SK-N-SH (cell line): ENCODE data around the gene CUX1. TPM values are rescaled to one million over a fixed set of nuclear protein-coding genes. Genes with fewer than 3 reads are reported as not detected.

Source experiments
- CTCF ChIA-PET: fragments of 300-600, 350-600 bp; formaldehyde crosslinking; extraction: SDS; loops from one replicate; lab custom pipeline; 2021; lab: Yijun Ruan, JAX
- POLR2A ChIA-PET: fragments of 350-600 bp; sonication (Branson Sonifier 250); formaldehyde crosslinking; extraction: SDS; loops from one replicate; lab custom pipeline; 2020; ENCODE audit warnings: antibody characterized with exemption, inconsistent platforms; lab: Yijun Ruan, JAX
- DNase-seq: peaks from one replicate; pipeline ENCODE4 v3.0.0; 2012
- H2AFZ ChIP-seq: fragments of 200-600 bp; sonication (generic); 2 replicates; pipeline ENCODE4 v1.8.1; 2016; ENCODE audit warnings: antibody characterized with exemption, mild to moderate bottlenecking, low read depth
- H3F3A ChIP-seq: fragments of 200-600 bp; sonication (generic); replicated peaks from 2 replicates; pipeline ENCODE3; 2016; ENCODE audit warnings: antibody characterized with exemption, mild to moderate bottlenecking; ENCODE audit not compliant: insufficient read depth
- H3K27ac ChIP-seq, 2 experiments: fragments of 200-500 bp in 1 of 2; fragments of 200-600 bp in 1 of 2; sonication (Bioruptor generic) in 1 of 2; sonication (generic), shearing (Covaris generic) in 1 of 2; 2 replicates each; pipeline versions ENCODE4 v1.5.1 to v1.6.1; 2014 to 2016; ENCODE audit warnings: low read depth in 2 of 2, inconsistent platforms in 1 of 2, low read length in 1 of 2, mild to moderate bottlenecking in 1 of 2, mixed read lengths in 1 of 2
- H3K27me3 ChIP-seq: fragments of 200-600 bp; sonication (generic), shearing (Covaris generic); 2 replicates; pipeline ENCODE4 v1.6.1; 2016; ENCODE audit warnings: mixed run types; ENCODE audit not compliant: insufficient read depth
- H3K36me3 ChIP-seq, 2 experiments: fragments of 200-500 bp in 1 of 2; fragments of 200-600 bp in 1 of 2; sonication (Bioruptor generic) in 1 of 2; sonication (generic) in 1 of 2; replicated peaks in 1 of 2; 2 replicates each; pipeline versions ENCODE3 to v1.5.1; 2014 to 2016; ENCODE audit warnings: low read length in 1 of 2, mild to moderate bottlenecking in 1 of 2; ENCODE audit not compliant: insufficient read depth in 2 of 2, control insufficient read depth in 1 of 2
- H3K4me1 ChIP-seq, 2 experiments: fragments of 200-500 bp in 1 of 2; fragments of 200-600 bp in 1 of 2; sonication (Bioruptor generic) in 1 of 2; sonication (generic), shearing (Covaris generic) in 1 of 2; 2 replicates each; pipeline versions ENCODE4 v1.5.1 to v1.6.1; 2014 to 2016; ENCODE audit warnings: low read depth in 1 of 2, low read length in 1 of 2, mixed run types in 1 of 2; ENCODE audit not compliant: insufficient read depth in 2 of 2, control insufficient read depth in 1 of 2
- H3K4me2 ChIP-seq: fragments of 200-600 bp; sonication (generic), shearing (Covaris generic); 2 replicates; pipeline ENCODE4 v1.6.1; 2017; ENCODE audit warnings: mixed run types
- H3K4me3 ChIP-seq, 2 experiments: fragments of 200-500 bp in 1 of 2; fragments of 200-600 bp in 1 of 2; sonication (Bioruptor generic) in 1 of 2; sonication (generic), shearing (Covaris generic) in 1 of 2; 2 replicates each; pipeline versions ENCODE4 v1.5.1 to v1.8.1; 2014 to 2016; ENCODE audit warnings: low read depth in 2 of 2, inconsistent platforms in 1 of 2, low read length in 1 of 2, mild to moderate bottlenecking in 1 of 2, mixed read lengths in 1 of 2, moderate library complexity in 1 of 2
- H3K79me2 ChIP-seq: fragments of 200-600 bp; sonication (generic); 2 replicates; pipeline ENCODE4 v1.8.1; 2017; ENCODE audit warnings: mild to moderate bottlenecking; ENCODE audit not compliant: insufficient read depth
- H3K9ac ChIP-seq: fragments of 200-600 bp; sonication (generic); 2 replicates; pipeline ENCODE4 v1.6.1; 2017; ENCODE audit warnings: mixed run types
- H3K9me2 ChIP-seq: fragments of 200-600 bp; sonication (generic); 2 replicates; pipeline ENCODE4 v1.6.1; 2017; ENCODE audit warnings: mixed run types
- H3K9me3 ChIP-seq: fragments of 200-600 bp; sonication (generic); 2 replicates; pipeline ENCODE4 v1.6.1; 2017; ENCODE audit warnings: mixed run types, mild to moderate bottlenecking, moderate library complexity
- H4K20me1 ChIP-seq: fragments of 200-600 bp; sonication (generic); 2 replicates; pipeline ENCODE4 v1.6.1; 2017; ENCODE audit warnings: mild to moderate bottlenecking, mixed run types; ENCODE audit not compliant: insufficient read depth
- CHD2 ChIP-seq: fragments of 150-350 bp; IDR thresholded peaks from 2 replicates; pipeline ENCODE4 v1.6.1; 2018; ENCODE audit warnings: low read length; ENCODE audit not compliant: partially characterized antibody
- CTCF ChIP-seq: fragments of 200-600 bp; sonication (generic); IDR thresholded peaks from 2 replicates; pipeline ENCODE4 v1.6.1; 2017; ENCODE audit warnings: antibody characterized with exemption, mild to moderate bottlenecking, moderate library complexity
- ELF1 ChIP-seq: IDR thresholded peaks from 2 replicates; pipeline ENCODE4 v1.4.0; 2012
- EP300 ChIP-seq, 2 experiments: IDR thresholded peaks; 2 replicates each; pipeline versions ENCODE4 v1.4.0 to v1.6.1; 2012; ENCODE audit warnings: borderline replicate concordance in 1 of 2, low read depth in 1 of 2, low read length in 1 of 2
- EZH2phosphoT487 ChIP-seq: fragments of 200-600 bp; sonication (generic); IDR thresholded peaks from 2 replicates; pipeline ENCODE4 v1.6.1; 2017; ENCODE audit warnings: low read depth, mixed run types, mild to moderate bottlenecking, antibody characterized with exemption, moderate library complexity, borderline replicate concordance
- GABPA ChIP-seq: IDR thresholded peaks from 2 replicates; pipeline ENCODE4 v1.4.0; 2012; ENCODE audit warnings: low read depth, mild to moderate bottlenecking
- GATA2 ChIP-seq: sonication (generic); formaldehyde crosslinking; IDR thresholded peaks from 2 replicates; pipeline ENCODE4 v1.5.0; 2020; ENCODE audit warnings: mild to moderate bottlenecking, missing genetic modification reagents
- IRF3 ChIP-seq: fragments of 150-350 bp; IDR thresholded peaks from 2 replicates; pipeline ENCODE4 v1.6.1; 2016; ENCODE audit warnings: mild to moderate bottlenecking, low read depth, low read length
- MEF2A ChIP-seq: IDR thresholded peaks from 2 replicates; pipeline ENCODE4 v1.4.0; 2012; ENCODE audit warnings: low read depth, borderline replicate concordance
- MXI1 ChIP-seq: IDR thresholded peaks from 2 replicates; pipeline ENCODE4 v1.6.1; 2012; ENCODE audit warnings: mild to moderate bottlenecking, low read depth, low read length, improper control_type of control experiment
- POLR2AphosphoS5 ChIP-seq: IDR thresholded peaks from 2 replicates; pipeline ENCODE4 v1.6.1; 2012; ENCODE audit warnings: low read depth, low read length
- RAD21 ChIP-seq: IDR thresholded peaks from 2 replicates; pipeline ENCODE4 v1.6.1; 2012; ENCODE audit warnings: mild to moderate bottlenecking, low read length
- RCOR1 ChIP-seq: fragments of 150-350 bp; IDR thresholded peaks from 2 replicates; pipeline ENCODE4 v1.6.1; 2017; ENCODE audit warnings: antibody characterized with exemption, low read length
- TAF1 ChIP-seq: IDR thresholded peaks from 2 replicates; pipeline ENCODE4 v1.6.1; 2012; ENCODE audit warnings: low read depth, mild to moderate bottlenecking, low read length, moderate library complexity, borderline replicate concordance
- TCF12 ChIP-seq: IDR thresholded peaks from 2 replicates; pipeline ENCODE4 v1.4.0; 2012
- TEAD4 ChIP-seq: IDR thresholded peaks from 2 replicates; pipeline ENCODE4 v1.4.0; 2012; ENCODE audit warnings: mild to moderate bottlenecking, borderline replicate concordance; ENCODE audit not compliant: insufficient read depth
- USF1 ChIP-seq: IDR thresholded peaks from 2 replicates; pipeline ENCODE4 v1.4.0; 2012; ENCODE audit warnings: low read depth, borderline replicate concordance
- USF2 ChIP-seq: fragments of 150-350 bp; IDR thresholded peaks from 2 replicates; pipeline ENCODE4 v1.6.1; 2017; ENCODE audit warnings: antibody characterized with exemption, low read length, low read depth, borderline replicate concordance
- YY1 ChIP-seq: IDR thresholded peaks from 2 replicates; pipeline ENCODE4 v1.4.0; 2012; ENCODE audit warnings: low read depth, mild to moderate bottlenecking
- ZBTB33 ChIP-seq: IDR thresholded peaks from 2 replicates; pipeline ENCODE4 v1.4.0; 2012; ENCODE audit warnings: low read depth, borderline replicate concordance
- WGBS: methylation state at CpG from one replicate; pipeline ENCODE4 v1.1.6; 2017; ENCODE audit warnings: low lambda C conversion rate; 5-methylcytosine and 5-hydroxymethylcytosine counted together
- polyA plus RNA-seq, 3 experiments: library from polyadenylated mRNA; depleted of rRNA; stranded (reverse); fragments of >200 nt; gene quantifications; 2 replicates each; pipeline ENCODE4 v1.2.3, GENCODE V29; 2012

Gene CUX1
- polyA plus RNA-seq, 1 of the 3 experiments (the other 2 are of a cell fraction), result 68.6 TPM

GRCh38 chr7:101893341-101894082 lies 76.1 kb downstream of the CUX1 start (continued):
- TF ChIP-seq ZBTB33 (no peak), RCOR1 (no peak), CHD2 (no peak), TCF12 (no peak), YY1 (no peak), IRF3 (no peak)

GRCh38 chr7:101896316-101896715 lies 78.9 kb downstream of the CUX1 start:
- TF ChIP-seq USF2 (no peak), USF1 (no peak), ELF1 (no peak), MEF2A (no peak), TAF1 (no peak), POLR2AphosphoS5 (no peak), EP300 (IDR thresholded peaks at IDR 0.05; ENCODE audit: borderline replicate concordance in 1 of 2, low read depth in 1 of 2, low read length in 1 of 2) (no peak), CHD2 (no peak), GATA2 (CRISPR knock-in tag) (no peak), ZBTB33 (no peak), MXI1 (no peak), RAD21 (no peak), EZH2phosphoT487 (no peak), TEAD4 (no peak), GABPA (no peak), CTCF (no peak)
- no peak overlapping the region for H3K9ac ChIP-seq
- peaks cover 49% of the 10 kb centered on the region for H4K20me1 ChIP-seq
- H3K27me3 ChIP-seq, result no peaks in the 10 kb centered on the region
- WGBS, result 99% methylated on average over 9 of the region's 9 CpGs
- peaks cover 22 to 24% of the 10 kb centered on the region in 2 experiments; a peak in 3 of 4 replicates for H3K4me1 ChIP-seq
- no peak for DNase-seq
- H3K9me2 ChIP-seq, result no peaks in the 10 kb centered on the region
- POLR2A ChIA-PET, result no interaction called here
- H3K79me2 ChIP-seq, result peaks cover 93% of the 10 kb centered on the region
- no peaks in the 10 kb centered on the region for H3F3A ChIP-seq
- no peaks in the 10 kb centered on the region for H3K36me3 ChIP-seq
- no peak overlapping the region for H3K4me3 ChIP-seq
- no peak overlapping the region for H2AFZ ChIP-seq
- H3K4me2 ChIP-seq, result no peak overlapping the region
- CTCF ChIA-PET, result interaction anchor here (0.6 to 1.8 kb wide), 5 partner anchors 9 to 40 kb away, joined by 3 to 4 read pairs (median 3); no protein-coding TSS in a partner anchor
- H3K9me3 ChIP-seq, result no peaks in the 10 kb centered on the region
- H3K27ac ChIP-seq, result no peak overlapping the region
